GM19455 (cell line): Measurements from ENCODE around the gene SLC26A8.
"Not testable (repeated sequence)": the region's sequence is repeated elsewhere in the genome, so short reads cannot be mapped to it uniquely, and the experiment has no call there.

ENCODE experiments used
- ATAC-seq: cut with Tn5 transposase; IDR thresholded peaks from one replicate; pipeline ENCODE4 v1.9.1; 2021; ENCODE audit not compliant: unreplicated experiment

The SLC26A8 gene

DNA sequence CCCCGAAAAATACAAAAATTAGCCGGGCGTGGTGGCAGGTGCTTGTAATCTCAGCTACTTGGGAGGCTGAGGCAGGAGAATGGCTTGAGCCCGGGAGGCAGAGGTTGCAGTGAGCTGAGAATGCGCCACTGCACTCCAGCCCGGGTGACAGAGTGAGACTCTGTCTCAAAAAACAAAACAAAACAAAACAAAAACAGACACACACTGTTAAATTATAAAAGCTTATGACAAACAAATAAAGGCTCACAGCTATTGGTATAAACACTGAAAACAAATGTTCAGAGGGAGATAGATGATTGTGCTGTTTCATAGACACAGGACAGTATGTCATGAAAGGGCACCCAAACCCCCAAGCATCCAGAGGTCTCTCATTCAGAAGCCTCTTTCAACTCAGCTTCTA, 107.5 kb downstream of the SLC26A8 start:
- ATAC-seq = not testable (repeated sequence)

GRCh38 chr6:35916056-35916455, 108.4 kb downstream of the SLC26A8 start:
- ATAC-seq = no peak

DNA sequence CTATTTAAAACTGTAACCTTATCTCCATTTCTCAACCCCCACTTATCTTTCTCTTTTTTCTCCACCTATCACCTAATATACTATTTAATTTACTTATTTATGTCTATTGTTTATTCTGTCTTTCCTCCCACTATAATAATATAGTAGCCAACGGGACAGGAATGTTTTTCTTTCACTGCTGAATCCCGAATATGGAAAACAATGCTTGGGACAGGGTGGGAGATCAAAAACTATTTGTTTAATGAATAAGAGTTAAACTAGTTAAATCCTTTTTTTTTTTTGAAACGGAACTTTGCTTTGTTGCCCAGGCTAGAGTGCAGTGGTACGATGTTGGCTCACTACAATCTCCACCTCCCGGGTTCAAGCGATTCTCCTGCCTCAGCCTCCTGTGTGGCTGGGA, 109.9 kb downstream of the SLC26A8 start:
- no peak for ATAC-seq

DNA sequence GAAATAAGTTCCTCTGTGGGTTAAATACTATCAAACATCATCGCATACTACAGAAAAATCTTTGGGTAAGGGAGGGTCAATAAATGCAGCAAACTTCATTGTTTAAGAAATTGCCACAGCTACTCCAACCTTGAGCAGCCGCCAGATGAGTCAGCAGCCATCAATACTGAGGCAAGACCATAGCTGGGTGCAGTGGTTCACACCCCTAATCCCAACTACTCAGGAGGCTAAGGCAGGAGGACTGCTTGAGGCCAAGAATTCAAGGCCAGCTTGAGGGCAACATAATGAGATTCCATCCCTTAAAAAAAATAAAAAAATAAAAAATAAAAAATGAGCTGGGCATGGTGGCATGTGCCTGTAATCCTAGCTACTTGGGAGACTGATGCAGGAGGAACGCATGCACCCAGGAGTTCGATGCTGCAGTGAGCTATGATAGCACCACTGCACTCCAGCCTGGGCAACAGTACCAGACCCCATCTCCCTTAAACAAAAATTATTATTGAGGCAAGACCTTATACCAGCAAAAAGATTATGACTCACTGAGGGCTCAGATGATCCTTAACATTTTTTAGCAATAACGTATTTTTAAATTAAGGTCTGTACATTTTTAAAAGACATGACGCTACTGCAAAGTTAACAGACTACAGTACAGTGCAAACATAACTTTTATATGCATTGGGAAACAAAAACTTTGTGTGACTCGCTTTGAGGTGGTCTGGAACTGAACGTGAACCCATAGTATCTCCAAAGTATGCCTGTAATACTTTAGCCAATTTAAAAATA, 112.4 kb downstream of the SLC26A8 start:
- ATAC-seq = no peak

- not testable (repeated sequence) for ATAC-seq
Observed at GRCh38 chr6:35909571-35909970, 114.9 kb downstream of the SLC26A8 start.

DNA sequence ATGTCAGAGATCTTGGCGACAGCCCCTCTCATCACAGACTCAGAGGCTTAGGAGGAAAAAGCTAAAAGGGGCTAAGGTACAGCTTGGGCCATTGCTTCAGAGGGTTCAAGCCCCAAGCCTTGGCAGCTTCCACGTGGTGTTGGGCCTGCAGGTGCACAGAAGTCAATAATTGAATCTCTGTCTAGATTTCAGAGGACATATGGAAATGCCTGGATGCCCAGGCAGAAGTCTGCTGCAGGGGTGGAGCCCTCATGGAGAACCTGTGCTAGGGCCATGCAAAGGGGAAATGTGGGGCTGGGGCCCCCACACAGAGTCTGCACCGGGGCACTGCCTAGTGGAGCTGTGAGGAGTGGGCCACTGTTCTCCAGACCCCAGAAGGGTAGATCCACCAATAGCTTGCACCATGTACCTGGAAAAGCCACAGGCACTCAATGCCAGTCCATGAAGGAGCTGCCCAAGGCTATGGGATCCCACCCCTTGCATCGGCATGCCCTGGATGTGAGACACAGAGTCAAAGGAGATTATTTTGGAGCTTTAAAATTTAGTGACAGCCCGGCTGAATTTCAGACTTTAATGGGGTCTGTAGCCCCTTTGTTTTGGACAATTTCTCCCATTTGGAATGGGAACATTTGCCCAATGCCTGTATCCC, 115.6 kb downstream of the SLC26A8 start:
- not testable (repeated sequence) for ATAC-seq

GRCh38 chr6:35907750-35908149, 116.7 kb downstream of the SLC26A8 start:
- ATAC-seq = no peak

GRCh38 chr6:35906499-35906846, 118.0 kb downstream of the SLC26A8 start:
- no peak for ATAC-seq

DNA sequence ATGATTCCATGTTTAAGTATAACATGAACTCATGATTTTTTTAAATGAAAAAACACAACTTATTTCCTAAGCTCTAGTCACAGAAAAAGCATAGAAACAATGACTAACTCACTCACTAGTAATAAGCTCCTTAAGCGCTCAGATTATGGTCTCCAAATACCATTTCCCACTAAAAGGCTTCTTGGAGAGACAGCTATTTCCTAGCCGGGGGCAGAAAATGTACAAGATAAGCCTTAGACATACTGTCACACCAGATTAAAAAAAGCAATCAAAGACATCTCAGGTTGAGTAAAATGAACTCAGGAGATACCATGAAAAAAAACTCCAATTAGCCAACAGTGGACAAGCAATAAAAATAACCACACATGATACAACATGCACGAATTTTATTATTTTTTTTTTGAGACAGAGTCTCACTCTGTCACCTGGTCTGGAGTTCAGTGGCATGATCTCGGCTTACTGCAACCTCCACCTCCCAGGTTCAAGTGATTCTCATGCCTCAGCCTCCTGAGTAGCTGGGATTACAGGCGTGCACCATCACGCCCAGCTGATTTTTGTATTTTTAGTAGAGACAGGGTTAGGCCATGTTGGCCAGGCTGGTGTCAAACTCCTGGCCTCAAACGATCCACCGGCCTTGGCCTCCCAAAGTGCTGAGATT, 118.5 kb downstream of the SLC26A8 start:
- no peak for ATAC-seq

DNA sequence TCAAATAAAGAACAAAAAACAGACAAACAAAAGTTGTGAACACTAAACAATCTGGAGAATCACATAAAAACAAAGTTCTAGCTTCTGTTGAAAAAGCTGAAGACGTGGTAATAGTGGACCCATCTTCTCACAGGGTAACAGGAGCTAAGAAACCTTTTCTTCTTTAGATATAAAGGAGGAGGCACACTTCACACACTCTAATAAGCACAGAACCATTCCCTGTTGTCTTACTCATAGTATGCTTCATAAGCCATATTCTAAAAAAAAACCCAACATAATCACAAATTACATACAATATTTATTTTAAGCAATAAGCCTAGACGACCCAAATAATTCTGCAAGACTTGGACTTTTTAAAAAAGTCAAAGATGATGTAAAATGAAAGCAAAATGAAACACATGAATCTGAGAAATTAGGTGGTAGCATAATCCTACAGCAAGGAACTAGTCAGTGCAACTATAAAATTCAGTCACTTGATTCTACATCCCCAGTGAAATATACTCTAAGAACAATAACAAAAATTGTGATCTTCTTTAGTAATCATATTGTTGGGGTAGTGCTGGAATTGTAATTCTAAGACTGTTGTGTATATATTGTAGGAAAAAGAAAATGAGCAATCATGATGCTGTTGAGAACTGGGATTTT, 119.2 kb downstream of the SLC26A8 start:
- no peak for ATAC-seq

- no peak for ATAC-seq
Observed at GRCh38 chr6:35903679-35904078, 120.8 kb downstream of the SLC26A8 start.

DNA sequence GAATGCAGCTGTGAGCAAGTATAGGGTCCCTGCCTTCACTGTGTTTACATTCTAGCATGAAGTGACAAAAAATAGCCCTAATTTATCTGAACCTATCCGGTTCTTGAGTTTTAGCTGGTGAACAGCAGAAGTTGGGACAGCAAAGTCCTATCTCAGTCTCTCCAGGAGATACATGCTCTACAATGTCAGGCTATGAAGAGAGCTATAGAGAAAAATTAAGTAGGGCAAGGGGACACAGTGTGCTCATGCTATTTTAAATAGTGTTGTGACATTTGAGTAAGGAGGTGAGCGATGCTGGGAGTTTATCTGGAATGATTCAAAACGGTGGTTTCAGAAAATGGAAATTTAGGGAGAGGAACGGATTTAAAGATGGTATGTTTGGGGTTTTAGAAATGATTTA, 124.0 kb downstream of the SLC26A8 start:
- no peak for ATAC-seq

GRCh38 chr6:35898003-35898402, 126.4 kb downstream of the SLC26A8 start:
- no peak for ATAC-seq

DNA sequence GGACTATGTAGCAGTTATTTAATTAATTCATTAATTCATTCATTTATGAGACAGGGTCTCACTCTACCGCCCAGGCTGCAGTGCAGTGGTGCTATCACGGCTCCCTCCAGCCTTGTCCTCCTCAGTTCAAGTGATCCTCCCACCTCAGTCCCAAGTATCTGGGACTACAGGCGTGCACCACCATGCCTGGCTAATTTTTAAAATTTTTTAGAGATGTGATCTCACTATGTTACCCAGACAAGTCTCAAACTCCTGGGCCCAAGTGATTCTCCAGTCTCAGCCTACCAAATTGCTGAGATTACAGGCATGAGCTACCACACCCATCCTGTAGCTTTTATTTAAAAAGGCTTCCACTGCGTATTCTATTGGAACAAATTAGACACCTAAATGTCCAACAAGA, 127.0 kb downstream of the SLC26A8 start:
- ATAC-seq = no peak

DNA sequence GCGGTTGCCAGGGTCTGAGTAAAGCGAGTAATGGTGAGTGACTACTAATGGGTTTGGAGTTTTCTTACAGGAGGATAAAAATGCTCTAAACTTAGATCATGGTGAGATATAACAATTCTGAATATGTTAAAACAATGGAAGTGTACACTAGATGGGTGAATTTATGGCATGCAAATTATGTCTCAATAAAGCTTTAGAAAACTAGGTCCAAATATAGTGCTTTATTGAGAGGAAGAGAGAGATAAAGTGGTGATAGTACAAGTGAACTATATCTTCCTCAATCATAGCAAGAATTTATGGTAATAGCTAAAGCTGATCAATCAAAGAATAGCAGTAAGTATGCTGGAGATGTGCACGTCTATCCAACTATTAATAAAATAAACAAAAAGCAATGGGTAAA, 127.4 kb downstream of the SLC26A8 start:
- ATAC-seq = no peak

DNA sequence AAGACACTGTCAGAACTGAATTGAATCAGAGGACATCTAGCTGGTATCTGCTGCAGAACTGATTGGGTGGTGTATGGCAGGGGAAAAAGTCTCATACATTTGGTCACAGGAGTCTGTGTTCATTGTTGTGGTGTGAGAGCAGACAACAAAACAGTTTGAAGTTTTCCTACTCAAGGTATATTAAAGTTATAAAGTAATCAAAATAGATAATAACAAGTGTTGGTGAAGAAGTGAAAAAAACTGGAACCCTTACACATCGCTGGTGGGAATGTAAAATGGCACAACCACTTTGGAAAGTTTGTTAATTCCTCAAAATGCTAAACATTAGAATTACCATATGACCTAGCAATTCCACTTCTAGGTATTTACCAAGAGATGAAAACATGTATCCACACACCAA, 128.2 kb downstream of the SLC26A8 start:
- no peak for ATAC-seq

DNA sequence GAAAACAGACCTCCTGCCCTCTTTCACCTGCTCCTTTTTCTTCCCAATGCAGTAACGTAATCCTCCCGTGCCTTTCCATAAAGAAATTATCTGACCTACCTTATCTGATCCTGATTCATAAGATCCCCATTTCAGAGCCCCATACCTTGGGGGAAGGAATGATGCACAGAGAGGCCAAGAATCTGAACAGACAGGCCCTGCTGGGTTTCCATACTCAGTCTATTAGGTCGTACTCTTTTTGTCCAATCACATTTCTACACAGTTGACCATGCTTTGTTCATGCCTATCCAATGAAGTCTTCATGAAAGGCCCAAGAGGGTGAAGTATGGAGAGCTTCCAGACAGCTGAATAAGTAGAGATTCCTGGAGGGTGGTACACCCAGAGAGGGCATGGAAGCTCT, 128.9 kb downstream of the SLC26A8 start:
- ATAC-seq = no peak

- no peak for ATAC-seq
Observed at GRCh38 chr6:35894776-35895175, 129.7 kb downstream of the SLC26A8 start.
